H54 (cell line): ENCODE data around the gene PARVB.

Experiments
- DNase-seq: peaks from one replicate; pipeline ENCODE4 v3.0.0; 2011; ENCODE audit warnings: low spot score, mixed read lengths; ENCODE audit not compliant: insufficient read length
- FAIRE-seq: peaks from 3 replicates; lab custom pipeline; 2011; peaks lifted over from hg19 to GRCh38; lab: Jason Lieb, UNC
- POLR2A ChIP-seq: IDR thresholded peaks from 2 replicates; pipeline ENCODE4 v1.6.1; 2011; ENCODE audit warnings: low read depth, mild to moderate bottlenecking, low read length

PARVB gene

GRCh38 chr22:44146088-44146861, 122.2 kb downstream of the PARVB start:
- DNase-seq (no peak), FAIRE-seq (no peak)
- TF ChIP-seq POLR2A: peak; percentile 22; the same call in 1 of the 2 replicates

- no peak for TF ChIP-seq POLR2A
- DNase-seq: no peak
- FAIRE-seq: no peak
Measured at GRCh38 chr22:44147008-44147645, 123.0 kb downstream of the PARVB start.

- FAIRE-seq: no peak
- no peak for TF ChIP-seq POLR2A
- no peak for DNase-seq
Measured at GRCh38 chr22:44147821-44148574, 123.9 kb downstream of the PARVB start.

- FAIRE-seq (no peak), DNase-seq (peak; percentile 38)
- no peak for TF ChIP-seq POLR2A
Measured at GRCh38 chr22:44151676-44152075, 127.6 kb downstream of the PARVB start.

GRCh38 chr22:44153710-44154109, 129.6 kb downstream of the PARVB start:
- FAIRE-seq (no peak), DNase-seq (no peak)
- no peak for TF ChIP-seq POLR2A

GRCh38 chr22:44154436-44154942, 130.4 kb downstream of the PARVB start:
- no peak for TF ChIP-seq POLR2A
- no peak for DNase-seq
- no peak for FAIRE-seq

GRCh38 chr22:44155115-44155514, 131.0 kb downstream of the PARVB start:
- no peak for TF ChIP-seq POLR2A
- no peak for DNase-seq
- FAIRE-seq: no peak

- no peak for TF ChIP-seq POLR2A
- FAIRE-seq: no peak
- no peak for DNase-seq
Measured at GRCh38 chr22:44157916-44158618, 134.0 kb downstream of the PARVB start.

GRCh38 chr22:44158816-44159215, 134.7 kb downstream of the PARVB start:
- FAIRE-seq (no peak), DNase-seq (no peak)
- TF ChIP-seq POLR2A: no peak

GRCh38 chr22:44159221-44159620, 135.1 kb downstream of the PARVB start:
- TF ChIP-seq POLR2A: no peak
- DNase-seq: no peak
- FAIRE-seq: no peak

- no peak for DNase-seq
- no peak for FAIRE-seq
- TF ChIP-seq POLR2A: no peak
Measured at GRCh38 chr22:44159811-44160210, 135.7 kb downstream of the PARVB start.

- no peak for FAIRE-seq
Measured at GRCh38 chr22:44160421-44160820, 136.3 kb downstream of the PARVB start.

GRCh38 chr22:44161673-44162072, 137.6 kb downstream of the PARVB start:
- no peak for TF ChIP-seq POLR2A
- FAIRE-seq: no peak

More at GRCh38 chr22:44160421-44160820, 136.3 kb downstream of the PARVB start:
- no peak for DNase-seq
- no peak for TF ChIP-seq POLR2A

More at GRCh38 chr22:44161673-44162072, 137.6 kb downstream of the PARVB start:
- no peak for DNase-seq
